H1 (cell line): Measurements from ENCODE around the gene RAB41. TPM values are rescaled to one million over a fixed set of nuclear protein-coding genes. Genes with fewer than 3 reads are reported as not detected.

Experiments used
- ASH2L ChIP-seq: fragments of 200-600, 300-600 bp; sonication (generic); IDR thresholded peaks from one replicate; pipeline ENCODE4 v1.7.1; 2017; ENCODE audit warnings: low read length
- CBX8 ChIP-seq: fragments of 300-800, 300-1000 bp; sonication (generic); IDR thresholded peaks from 2 replicates; pipeline ENCODE4 v1.7.1; 2016; ENCODE audit warnings: low read depth, low read length, borderline replicate concordance
- CHD2 ChIP-seq: IDR thresholded peaks from 2 replicates; pipeline ENCODE4 v1.6.1; 2012; ENCODE audit warnings: low read length, improper control_type of control experiment
- GABPA ChIP-seq: IDR thresholded peaks from 2 replicates; pipeline ENCODE4 v1.6.1; 2011; ENCODE audit warnings: mild to moderate bottlenecking, low read length, moderate library complexity, borderline replicate concordance; ENCODE audit not compliant: insufficient read depth
- NRF1 ChIP-seq: IDR thresholded peaks from 2 replicates; pipeline ENCODE4 v1.6.1; 2011; ENCODE audit warnings: mild to moderate bottlenecking, low read depth, low read length, improper control_type of control experiment
- POLR2A ChIP-seq, 2 experiments: IDR thresholded peaks; 1 replicate in 1 of 2; 2 replicates in 1 of 2; pipeline ENCODE4 v1.6.1; 2011; ENCODE audit warnings: low read depth in 2 of 2, low read length in 2 of 2, mild to moderate bottlenecking in 2 of 2; ENCODE audit errors: control extremely low read depth in 1 of 2
- RBBP5 ChIP-seq: IDR thresholded peaks from 2 replicates; pipeline ENCODE4 v1.7.1; 2012; ENCODE audit warnings: low read depth, mild to moderate bottlenecking, inconsistent platforms, low read length, moderate library complexity, borderline replicate concordance
- SIN3A ChIP-seq, 2 experiments: IDR thresholded peaks in 1 of 2; conservative IDR thresholded peaks in 1 of 2; 2 replicates each; pipeline ENCODE4 v1.6.1; 2011 to 2012; ENCODE audit warnings: low read length in 2 of 2, improper control_type of control experiment in 1 of 2, low read depth in 1 of 2, mild to moderate bottlenecking in 1 of 2
- SP1 ChIP-seq: IDR thresholded peaks from 2 replicates; pipeline ENCODE4 v1.6.1; 2011; ENCODE audit warnings: low read depth, low read length
- SP4 ChIP-seq: IDR thresholded peaks from 2 replicates; pipeline ENCODE4 v1.6.1; 2012; ENCODE audit warnings: low read length, inconsistent platforms
- SRF ChIP-seq: IDR thresholded peaks from 2 replicates; pipeline ENCODE4 v1.6.1; 2011; ENCODE audit warnings: mild to moderate bottlenecking, low read depth, low read length, moderate library complexity
- TBP ChIP-seq: IDR thresholded peaks from 2 replicates; pipeline ENCODE4 v1.6.1; 2011; ENCODE audit warnings: low read depth, low read length, improper control_type of control experiment
- TCF12 ChIP-seq: IDR thresholded peaks from 2 replicates; pipeline ENCODE4 v1.6.1; 2011; ENCODE audit warnings: low read depth, mild to moderate bottlenecking, low read length
- ZNF274 ChIP-seq: IDR thresholded peaks from 2 replicates; pipeline ENCODE4 v1.7.0; 2012; ENCODE audit warnings: low read length, borderline replicate concordance; ENCODE audit errors: extremely low read depth
- polyA plus RNA-seq, 7 experiments: library from polyadenylated mRNA; depleted of rRNA in 3 of 7; stranded (reverse) in 5 of 7; unstranded in 2 of 7; fragments of >200 nt in 5 of 7; fragments of 200-250 nt in 2 of 7; gene quantifications; 1 replicate in 5 of 7; 2 replicates in 1 of 7; 4 replicates in 1 of 7; pipeline versions ENCODE4 v1.2.1 to v1.2.3, GENCODE V29; 2011 to 2013; ENCODE audit warnings: missing spikeins in 2 of 7, mixed read lengths in 2 of 7
- total RNA-seq: library from RNA; stranded (reverse); fragmentation: NEBNext Ultra II Directional; extraction: Animal tissue kit (Norgen Biotek cat#: 25700); gene quantifications from 2 replicates; pipeline ENCODE4 v1.2.1, GENCODE V29; 2021

RAB41 gene
- total and polyA plus RNA-seq, 2 of the 8 experiments (the other 6 are each of a cell fraction or from before 2014, with no cell fraction given): not detected

DNA sequence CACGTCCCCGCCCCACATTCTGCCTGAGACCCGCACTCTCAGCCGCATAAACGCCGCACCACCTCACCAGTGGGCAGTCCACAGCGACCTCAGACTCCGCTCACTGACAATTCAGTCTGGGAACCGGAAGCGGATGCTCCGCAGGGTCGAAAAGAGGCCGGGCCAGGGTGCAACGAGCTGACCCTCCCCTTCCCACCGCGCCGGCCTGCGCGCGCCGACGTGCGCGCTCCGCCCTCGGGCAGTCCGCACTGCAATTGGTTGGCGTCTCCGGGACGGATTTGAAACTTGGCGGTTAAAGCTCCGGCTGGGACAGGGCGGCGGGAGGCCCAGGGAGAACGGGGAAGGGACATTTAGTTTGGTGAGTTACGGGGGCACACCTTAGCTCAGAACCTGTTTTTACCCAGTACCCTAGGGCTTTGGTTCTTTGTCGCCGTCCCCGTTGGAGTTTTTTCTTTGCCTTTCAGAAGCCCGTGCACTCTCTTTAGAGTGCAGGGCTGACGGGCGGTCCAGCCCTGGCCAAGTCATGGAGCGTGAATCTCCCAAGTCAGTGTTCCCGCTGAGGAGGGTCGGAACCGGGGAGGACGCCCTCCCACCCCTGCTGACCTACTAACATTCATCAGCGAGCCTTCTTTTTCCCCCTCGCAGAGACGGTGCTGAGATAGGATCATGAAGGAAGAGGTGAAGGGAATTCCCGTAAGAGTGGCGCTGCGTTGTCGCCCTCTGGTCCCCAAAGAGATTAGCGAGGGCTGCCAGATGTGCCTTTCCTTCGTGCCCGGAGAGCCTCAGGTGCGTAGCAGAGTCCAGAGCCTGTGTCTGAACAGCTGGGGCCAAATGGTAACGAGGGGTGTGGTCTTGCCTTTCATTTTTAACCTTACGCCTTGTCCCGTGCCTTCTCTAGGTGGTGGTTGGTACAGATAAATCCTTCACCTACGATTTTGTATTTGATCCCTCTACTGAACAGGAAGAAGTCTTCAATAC lies 8.1 kb downstream of the RAB41 start, which contains the start of the genes KIF4A and PDZD11 (continued):
- peak in 1 of 2 experiments; percentile 70; a peak in 2 of 4 replicates for TF ChIP-seq SIN3A (conservative IDR thresholded peaks at IDR 0.05 in 1 of 2, IDR thresholded peaks at IDR 0.05 in 1 of 2; ENCODE audit: low read depth in 1 of 2, low read length in 2 of 2)
- no peak for TF ChIP-seq ZNF274
- no peak for TF ChIP-seq RBBP5
- TF ChIP-seq TBP: 0 out of 2 replicates have a peak, but pooled peaks have one; percentile 42
- TF ChIP-seq NRF1: peak; percentile 54
- TF ChIP-seq GABPA: peak; percentile 78; the same call in 1 of the 2 replicates
- TF ChIP-seq SP1: no peak
- no peak for TF ChIP-seq CBX8
- TF ChIP-seq TCF12: no peak
- TF ChIP-seq SP4: no peak
- no peak for TF ChIP-seq SRF
- TF ChIP-seq POLR2A (IDR thresholded peaks at IDR 0.05; ENCODE audit: control extremely low read depth in 1 of 2, low read depth in 2 of 2, low read length in 2 of 2): peak in 1 of 2 experiments; percentile 63; a peak in 1 of 3 replicates
- TF ChIP-seq ASH2L: peak; percentile 35
- no peak for TF ChIP-seq CHD2
